GM21447 (cell line): ENCODE data around the gene VWF.

Source experiments
- ATAC-seq: cut with Tn5 transposase; IDR thresholded peaks from one replicate; pipeline ENCODE4 v1.9.1; 2021; ENCODE audit not compliant: unreplicated experiment

Gene VWF

DNA sequence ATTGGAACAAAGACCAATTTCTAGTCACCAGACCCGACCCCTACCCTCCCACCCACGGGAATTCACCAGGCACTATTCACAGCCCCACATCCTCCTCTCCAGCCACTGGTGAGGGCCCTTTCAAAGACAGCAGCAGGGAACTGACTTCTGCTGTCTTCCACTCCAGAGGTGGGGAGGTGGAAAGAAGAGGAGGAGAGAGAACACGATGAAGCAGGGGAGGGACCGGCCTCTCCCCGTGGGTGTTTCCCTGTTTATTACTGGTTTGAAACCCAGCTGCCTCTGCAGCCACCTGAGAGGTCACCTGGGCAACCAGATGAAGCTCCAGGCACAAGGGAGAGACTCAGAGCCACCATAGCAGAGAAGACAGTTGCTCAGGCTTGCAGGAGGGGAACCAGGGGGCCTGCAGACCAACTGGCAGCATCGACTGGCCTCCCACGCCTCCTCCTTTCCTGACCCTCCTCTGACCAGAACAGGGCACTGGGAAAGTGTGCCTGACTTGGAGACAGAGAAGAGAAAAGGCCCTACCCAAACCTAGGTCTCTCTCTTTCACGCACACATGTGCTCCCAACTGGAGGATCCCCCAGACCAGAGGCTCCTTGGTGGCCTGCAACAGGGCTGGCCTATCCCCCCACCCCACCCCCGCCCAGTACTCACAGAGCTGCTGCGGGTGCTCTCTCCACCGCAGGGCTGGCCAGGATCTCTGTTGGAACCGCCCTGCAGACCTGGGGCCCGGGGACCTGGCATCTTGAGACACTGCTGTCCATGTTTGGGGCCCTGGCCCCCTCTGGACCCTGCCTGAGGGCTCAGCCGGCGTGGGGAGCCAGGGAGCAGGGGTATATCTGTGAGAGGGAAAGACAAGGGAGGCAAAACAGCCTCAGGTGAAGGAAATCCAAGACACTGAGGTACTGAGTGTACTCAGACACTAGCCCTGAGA is 202.2 kb downstream of the VWF start:
- ATAC-seq: no peak

DNA sequence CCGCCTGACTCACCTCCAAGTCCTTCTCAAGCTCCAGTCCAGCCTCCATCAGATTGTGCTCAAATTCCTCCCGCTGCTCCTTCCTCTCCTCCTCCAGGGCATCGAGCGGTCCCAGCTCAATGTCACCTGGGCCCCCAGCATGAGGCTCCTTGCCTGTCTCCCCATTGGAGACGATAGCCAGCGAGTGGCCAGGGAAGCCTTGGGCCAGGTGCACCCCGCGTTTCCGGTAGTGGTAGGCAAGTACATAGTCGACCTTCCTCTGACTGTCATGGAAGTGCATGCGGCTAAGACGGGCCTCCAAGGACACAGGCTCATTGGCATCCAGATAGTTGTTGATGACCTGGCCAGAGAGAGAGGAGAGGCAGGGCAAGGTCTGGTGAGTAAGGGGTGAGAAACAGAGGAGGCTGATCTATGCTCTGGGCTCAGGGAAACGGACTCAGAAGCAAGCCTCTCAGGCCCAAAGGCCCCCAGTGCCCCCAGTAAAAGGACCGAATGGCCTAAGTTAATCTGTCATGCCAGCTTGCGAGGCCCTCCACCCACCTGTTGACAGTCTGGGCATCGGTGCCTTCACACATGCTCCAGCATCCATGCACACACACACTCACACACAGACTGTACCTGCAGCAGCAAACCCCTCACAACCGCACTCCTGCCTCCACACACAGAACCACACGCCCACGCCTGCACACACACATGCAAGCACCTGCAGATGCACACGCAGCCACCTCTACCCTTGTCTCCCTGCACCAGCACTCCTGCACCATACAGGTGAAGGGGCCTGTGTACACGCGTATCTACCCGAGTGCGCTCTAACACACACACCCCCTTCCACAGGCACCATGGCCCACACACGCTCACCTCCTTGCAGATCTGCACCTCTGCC is 203.2 kb downstream of the VWF start:
- no peak for ATAC-seq

DNA sequence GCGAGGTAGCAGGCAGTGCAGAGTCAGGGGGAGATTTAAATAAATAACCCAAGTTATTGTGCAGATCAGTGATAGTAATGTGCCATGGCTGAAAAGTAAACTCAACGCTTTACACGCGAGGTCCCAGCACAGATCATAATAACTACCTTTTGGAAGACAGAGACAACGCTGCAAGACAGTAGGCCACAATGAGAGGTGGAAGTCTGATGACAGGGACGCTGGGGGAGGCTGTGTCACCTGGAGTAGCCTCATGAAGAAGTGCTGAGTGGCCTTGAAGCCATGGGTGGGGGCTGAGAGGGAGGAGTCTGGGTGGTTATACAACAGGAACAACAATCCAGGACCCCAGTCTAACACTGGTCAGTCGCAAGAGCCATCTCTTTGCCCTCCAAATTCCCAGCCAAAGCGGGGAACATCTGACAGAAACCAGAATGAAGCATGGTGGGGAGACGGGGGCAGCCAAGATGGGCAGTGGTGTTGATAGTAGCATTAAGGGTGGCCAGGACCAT is 207.6 kb downstream of the VWF start:
- ATAC-seq: no peak

DNA sequence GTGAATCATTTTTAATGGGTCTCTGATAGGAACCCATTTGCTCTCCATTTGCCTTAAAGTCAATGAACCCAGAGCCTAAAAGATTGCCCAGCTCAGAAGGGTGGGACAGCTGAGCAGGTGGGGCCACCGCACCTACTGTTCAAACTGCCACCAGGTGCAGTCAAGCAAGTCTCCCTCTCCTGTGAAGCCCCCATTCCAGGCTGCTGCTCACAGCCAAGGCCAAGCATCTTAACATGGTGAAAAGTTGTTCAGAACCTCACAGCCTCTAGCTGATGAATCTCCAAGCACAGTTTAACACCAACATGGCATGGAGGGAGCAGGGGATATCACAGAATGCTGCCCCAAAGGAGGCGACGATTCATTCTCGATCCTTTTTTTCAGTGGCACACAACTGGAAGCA is 209.0 kb downstream of the VWF start:
- ATAC-seq: no peak

DNA sequence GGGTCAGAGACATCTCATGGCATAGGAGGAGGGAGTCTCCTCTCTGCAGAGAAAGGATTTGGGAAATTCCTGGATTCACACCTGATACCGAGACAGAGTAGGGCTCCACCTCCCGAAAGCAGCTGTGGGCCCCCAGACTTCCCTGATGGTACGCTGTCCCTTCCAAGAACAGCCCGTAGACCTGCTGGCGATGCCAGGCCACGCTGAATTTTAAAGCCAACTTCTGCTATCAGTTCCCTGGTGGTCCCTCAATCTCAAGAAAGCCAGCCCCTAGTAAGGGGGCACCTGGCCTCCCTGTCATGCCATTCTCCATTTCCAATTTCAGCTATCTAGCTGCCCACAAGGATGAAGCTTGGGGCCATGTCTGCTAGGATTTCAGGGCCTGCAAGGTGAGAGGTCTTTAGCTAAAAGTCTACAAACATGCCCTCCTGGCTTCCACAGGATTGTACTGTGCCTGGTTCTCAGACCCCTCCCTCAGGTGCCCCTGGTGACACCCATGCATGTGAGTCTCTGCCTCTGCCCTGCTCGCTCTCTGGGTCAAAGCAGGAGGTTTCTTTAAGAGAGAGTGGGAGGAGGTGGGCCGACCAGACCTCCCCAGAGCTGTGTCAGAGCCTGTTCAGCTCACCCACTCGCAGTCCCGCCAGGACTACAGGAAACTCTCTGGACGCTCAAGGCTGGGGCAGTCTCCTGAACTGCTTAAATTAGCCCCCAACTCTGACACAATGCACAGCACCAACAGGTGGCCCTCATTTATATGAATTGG is 209.9 kb downstream of the VWF start:
- ATAC-seq: no peak

DNA sequence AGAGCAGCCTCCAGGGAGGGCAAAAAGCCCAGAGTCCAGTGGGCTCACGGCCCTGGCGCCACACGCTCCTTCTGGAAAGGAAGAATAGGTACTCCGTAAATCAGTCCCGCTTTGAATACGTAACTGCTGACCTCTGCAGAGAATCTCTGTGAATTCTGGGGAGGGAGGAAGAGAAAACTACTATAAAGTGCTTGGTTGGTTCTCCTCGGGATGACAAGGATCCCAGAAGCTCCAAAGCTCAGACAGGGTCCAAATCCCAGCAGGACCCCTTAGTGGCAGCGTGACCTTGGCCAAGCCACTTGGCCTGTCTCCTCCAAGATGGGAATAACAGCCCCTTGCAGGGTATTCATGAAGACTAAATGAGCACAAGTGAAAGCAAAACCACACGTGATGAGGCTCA is 211.1 kb downstream of the VWF start:
- no peak for ATAC-seq

DNA sequence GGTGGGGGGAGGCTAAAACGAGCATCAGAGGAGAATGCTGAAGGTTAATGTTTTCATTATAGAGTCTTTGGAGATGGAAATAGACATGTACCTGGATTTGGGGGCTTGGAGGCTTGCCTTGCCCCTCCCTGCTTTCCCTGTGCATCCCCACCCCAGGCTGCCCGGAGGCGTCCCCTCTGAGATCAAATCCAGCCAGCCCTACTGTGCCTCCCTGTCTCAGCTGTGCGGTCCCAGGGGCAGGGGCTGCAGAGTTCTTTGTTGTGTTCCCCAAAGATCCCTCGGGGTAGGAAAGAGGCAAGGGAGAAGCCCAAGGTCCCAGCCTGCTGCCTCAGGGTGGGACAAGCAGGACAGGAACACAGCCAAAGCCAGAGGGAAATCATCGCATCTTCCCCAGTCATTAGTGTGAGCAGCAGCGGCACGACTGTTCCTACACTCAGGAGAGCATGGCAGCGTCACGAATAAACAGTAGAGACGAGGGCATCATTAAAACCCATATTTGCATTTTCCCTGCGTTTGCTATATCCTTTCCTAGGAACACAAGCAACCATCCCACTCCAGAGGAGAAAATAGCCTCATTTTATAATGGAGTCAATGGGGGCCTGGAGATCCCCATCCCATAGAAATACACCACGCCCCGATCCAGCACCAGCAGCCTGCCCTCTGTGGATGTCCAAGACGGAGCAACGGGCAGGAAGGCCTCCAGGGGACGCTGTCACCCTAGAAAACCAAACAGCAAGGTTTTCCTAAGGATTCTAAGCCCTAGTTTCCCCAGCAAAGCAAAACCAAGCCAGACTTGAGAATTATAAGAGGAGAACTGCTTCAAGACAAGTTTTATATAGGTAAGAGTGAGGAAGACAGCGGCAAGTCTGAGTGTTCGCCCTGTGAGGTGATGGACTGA is 211.8 kb downstream of the VWF start:
- ATAC-seq: no peak

DNA sequence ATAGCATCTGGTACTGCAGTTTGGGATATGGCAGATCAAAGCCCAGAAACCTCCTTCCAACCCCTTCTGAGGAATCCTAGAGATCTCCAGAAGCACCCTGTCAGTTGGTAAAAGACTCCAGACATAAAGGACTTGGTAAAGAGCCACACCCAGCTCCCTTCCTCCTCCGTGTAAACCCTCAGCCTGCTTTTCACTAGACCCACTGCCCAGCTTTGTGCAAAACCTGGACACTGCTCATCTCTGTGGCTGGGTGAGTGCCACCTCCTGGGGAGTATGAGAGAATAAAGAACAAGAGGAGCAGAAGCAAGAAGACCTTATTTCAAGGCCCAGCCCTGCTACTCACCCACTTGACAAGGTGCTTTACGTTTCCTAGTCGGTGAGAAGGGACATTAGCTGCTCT is 212.5 kb downstream of the VWF start:
- ATAC-seq: no peak

DNA sequence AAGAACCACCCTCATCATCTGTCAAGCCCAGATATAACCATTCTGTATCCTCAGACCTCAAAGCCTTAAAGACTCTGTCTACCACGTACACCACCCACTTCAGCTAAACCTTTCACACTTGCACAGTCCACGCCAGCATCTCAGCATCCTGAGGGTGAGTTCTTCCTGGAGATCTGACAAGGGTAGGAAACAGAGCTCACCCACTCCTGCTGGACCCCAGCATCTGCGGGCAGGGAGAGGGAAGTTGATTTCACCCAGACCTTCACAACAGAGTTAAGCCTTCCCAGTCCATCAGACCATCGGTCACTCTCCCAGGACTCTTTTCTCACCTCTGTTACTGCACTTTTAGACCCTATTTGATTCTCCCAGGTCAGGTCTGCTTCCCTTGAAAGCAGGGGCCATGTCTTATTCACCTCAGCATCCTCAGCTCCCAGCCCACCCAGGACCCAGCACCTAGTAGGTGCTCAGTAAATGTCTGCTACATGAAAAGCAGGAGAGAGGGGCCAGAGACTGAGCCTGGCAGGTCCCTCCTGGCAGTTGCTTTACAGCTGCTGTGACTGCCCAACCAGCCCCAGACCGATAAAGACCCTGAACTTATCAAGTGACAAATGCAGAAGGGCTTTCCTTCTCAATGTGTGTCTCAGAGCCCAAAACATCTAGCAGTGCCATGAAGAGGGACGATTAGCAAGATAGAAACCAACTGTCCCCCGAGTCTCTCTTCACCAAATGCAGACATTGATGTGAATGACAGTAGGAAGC is 213.5 kb downstream of the VWF start:
- no peak for ATAC-seq

DNA sequence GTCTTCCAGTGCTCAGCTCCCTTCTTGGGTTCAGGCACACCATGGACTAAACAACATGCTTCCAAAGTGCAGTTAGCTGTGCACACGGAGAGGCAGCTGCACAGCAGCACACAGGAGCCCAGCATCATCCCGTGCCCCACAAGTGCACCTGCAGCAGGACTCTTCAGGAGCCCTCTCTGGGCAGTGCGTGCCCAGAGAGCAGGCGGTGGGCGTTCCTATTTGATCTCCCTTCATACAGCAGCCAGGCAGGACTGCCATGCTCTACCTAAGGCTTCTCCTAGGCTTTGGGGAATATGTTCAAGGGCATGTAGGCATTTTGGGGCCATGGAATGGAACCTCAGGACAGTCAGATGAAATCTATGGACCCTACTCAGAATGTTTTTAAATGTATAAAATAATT is 214.9 kb downstream of the VWF start:
- no peak for ATAC-seq

DNA sequence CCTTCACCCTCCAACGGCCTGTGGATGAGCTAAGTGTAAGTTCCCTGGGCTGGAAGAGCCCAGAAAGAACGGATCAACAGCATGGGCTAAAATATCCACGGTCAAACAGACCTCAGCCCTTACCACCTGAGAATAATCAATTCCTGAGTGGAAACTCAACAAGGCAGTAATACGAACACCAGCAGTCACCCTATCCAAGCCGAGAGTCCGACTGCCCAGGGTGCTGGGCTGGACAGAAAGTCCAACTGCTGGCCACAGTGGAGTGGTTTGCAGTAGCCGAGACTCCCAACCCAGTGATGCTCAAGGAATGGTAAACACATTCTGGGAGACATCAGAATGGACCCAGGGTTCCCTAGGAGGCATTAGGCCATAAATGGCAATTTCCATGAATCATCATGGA is 216.2 kb downstream of the VWF start:
- ATAC-seq: no peak

DNA sequence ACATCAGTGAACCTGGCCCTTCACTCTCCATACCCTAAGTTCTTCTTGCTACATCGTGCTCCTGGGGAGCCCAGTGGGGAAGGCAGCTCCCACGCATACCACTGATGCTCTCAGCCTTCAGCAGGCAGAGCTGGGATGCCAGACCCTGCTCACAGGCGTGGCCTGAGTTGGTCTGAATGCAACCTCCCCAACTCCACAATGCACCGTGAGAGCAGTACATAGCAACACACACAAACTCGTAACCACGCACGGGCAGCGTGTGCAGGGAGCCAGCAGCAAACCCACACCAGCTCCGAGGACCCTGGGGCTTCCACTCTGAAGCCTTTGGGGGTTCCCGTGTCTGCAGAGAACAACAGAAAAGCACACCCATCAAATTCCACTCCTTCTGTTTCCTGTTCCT is 216.7 kb downstream of the VWF start:
- ATAC-seq: no peak

DNA sequence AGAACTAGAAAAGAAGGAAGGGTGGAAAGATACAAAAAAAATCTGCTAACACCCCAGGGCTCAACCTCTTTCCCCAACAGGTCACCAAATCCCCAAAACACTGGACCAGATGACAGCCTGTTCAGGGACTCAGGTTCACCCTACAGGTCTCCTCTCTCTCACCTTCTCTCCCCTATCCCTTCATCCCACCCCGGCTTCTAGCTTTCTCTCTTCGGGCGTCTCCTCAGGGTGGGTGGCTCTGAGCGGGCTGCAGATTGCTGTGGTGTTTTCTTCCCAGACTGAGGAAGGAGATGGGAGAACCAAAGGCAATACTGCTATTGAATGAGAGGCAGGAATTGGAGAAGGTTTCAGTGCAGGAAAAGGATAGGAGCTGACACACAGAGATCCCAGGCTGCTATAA is 218.7 kb downstream of the VWF start:
- ATAC-seq: no peak

DNA sequence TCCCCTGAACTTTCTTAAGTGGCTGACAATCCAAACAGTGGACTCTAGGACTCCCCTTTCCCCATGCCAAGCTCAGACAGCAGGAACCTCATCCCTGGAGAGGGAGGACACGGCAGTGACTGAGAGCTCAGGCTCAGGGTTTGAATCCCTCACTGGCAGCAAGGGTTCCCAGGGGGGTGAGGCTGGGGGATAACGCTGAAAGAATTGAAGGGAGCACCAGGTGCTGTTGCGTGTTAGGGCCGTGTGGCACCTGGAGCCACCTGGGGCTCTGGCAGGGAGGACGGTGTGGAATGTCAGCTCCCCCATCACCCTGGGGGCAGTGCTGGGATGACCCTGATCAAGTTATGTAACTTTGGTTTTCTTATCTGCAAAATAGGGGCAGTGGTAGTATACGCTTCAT is 219.5 kb downstream of the VWF start:
- no peak for ATAC-seq

DNA sequence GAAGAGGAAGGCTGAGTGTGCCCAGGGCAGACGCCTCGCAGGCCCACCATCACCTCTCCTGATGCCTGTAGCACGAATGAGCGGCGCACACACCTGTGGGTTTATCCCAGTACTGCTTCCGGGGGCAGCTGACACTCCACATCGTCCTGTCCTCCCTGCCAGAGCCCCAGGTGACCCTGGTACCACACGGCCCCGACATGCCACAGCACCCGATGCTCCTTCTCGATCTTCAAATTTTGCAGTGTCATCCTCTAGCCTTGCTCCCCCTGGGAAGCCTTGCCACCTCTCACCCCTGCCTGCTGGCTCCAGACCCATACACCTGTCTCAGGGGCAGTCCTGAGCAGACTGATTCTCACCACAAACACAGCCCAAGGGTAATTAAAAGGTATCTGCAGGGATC is 220.0 kb downstream of the VWF start:
- ATAC-seq: no peak

DNA sequence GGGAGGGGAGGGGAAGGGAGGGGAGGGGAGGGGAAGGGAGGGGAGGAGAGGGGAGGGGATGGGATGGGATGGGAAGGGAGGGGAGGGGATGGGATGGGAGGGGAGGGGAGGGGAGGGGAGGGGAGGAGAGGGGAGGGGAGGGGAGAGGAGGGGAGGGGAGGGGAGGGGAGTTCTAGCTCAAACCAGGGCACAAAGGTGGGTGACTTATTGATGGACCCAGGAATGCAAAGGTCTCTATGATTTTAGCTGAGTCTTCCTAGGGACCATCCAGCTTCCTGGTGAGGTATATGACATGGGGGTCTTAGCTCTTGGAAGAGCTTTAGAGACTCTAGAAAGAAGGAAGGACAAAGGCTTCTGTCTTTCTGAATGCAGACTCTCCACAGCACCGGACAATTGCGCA is 221.7 kb downstream of the VWF start:
- ATAC-seq: no peak

DNA sequence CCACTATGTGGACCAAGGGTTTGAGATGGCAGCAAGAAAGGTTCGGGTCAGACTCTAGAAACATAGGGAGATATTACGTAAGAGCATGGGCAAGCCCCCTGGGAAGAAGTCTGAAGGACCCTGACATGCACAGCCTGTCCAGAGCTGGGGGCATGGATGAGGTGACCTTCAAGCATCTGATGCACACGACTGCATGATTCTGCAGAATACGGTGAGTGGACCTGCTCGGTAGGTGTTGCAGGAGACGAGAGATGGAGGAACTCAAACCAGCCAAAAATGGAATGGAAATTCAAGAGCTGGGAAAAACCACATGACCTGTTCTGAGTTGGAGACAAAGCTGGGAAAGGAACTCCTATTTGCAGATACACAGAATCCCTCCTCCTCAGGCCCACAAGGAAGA is 223.1 kb downstream of the VWF start:
- ATAC-seq: no peak

DNA sequence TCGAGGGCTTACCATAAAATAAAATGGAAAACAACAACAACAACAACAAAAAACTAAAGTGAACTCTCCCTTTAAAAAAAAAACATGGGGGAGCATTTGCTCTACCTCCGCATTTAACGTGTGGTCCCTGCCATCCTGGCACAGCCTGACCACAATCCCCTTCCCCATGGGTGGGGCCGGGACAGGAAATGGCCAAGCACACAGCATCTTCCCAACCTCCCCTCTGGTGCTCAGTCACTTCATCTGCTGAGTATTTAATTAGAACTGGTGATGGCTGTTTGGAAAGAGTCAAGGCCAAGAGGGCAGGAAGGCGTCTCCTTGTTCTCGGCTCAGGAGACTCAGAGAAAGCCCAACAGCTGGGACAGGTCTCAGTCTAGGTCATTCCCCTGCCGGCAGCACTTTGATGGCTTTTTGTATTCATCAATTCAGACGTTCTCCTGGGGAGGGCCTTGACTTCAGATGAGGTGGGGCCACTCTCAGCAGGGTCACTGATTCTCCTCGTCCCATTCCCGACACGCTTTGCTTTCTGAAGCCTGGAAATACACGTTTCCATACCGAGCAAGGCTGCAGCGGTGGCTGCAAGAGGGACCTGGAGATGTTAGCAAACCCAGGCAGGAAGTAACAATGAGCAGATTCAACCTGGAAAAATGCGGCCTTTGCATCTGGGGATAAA is 223.8 kb downstream of the VWF start:
- ATAC-seq: no peak

DNA sequence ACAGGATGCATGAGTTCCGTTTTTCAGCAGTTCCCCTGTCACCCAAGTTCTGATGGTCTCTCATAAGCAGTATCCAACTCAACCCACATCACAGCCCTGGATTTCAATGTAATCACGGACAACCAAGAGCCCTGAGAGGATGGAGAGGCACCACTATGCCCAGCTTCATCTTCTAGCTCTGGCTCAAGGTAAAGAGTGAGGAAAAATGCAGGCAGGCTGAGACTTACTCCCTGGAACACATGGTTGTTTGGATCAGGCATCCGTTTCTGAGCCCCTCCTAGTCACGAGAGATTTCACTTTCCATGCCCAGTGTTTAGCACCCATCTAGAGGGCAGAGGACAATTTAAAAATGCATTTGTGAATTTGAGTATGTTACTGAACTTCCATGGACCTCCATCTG is 224.4 kb downstream of the VWF start:
- ATAC-seq: no peak
